Measurements from ENCODE around the gene FRG1.
"Not testable (repeated sequence)": the region's sequence is repeated elsewhere in the genome, so short reads cannot be mapped to it uniquely, and the experiment has no call there.

The FRG1 gene

DNA sequence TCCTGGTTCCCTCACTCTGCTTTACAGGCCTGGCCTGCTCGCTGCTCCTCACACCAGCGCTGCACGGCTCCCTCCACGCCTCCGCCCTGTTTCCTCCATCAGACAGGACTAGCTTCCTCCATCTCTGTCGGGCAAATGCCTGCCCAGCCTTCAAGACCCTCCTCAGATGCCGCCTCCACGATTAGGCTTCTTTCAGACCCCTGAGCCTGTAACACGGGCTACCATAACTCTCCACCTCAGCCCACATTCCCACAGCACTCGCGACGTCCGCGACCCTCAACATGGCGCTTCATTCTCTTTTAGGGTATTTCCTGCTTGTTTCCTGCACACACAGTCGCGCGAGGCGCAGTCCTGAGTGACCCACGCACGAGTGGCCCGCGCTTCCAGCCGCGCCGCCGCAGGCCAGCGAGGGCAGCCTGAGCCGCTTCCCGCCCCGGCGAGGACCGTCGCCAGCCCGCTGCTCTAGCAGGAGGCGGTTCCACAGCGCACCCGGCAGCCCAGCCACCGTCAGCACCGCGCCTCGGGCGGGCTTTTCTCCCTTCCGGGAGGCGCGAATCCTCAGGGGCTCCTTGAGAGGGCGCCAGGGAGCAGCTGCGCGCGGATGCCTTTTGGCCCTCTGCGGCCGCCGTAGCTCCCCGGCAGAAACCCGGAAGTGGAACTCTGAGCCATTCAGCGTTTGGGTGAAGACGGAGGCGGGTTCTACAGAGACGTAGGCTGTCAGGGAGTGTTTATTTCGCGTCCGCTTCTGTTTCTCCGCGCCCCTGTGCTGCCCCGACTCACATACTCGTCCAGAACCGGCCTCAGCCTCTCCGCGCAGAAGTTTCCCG lies at the start of gene FRG1:
TSS of gene FRG1 (plus strand) at position 695 of the 827 bp plus-strand sequence. CDS start 138 bp downstream, outside the sequence.
- DNase-seq (ENCODE audit: low read depth) = peak; percentile 88

GRCh38 chr4:189897667-189898066 lies 43.0 kb upstream of the FRG1 start:
- no peak for DNase-seq (ENCODE audit: low read depth)

GRCh38 chr4:189899481-189900015 lies 41.1 kb upstream of the FRG1 start:
- DNase-seq (ENCODE audit: low read depth) = not testable (repeated sequence)

- peak; percentile 44 for DNase-seq (ENCODE audit: low read depth)
Measured at GRCh38 chr4:189904420-189905027, 36.1 kb upstream of the FRG1 start.

DNA sequence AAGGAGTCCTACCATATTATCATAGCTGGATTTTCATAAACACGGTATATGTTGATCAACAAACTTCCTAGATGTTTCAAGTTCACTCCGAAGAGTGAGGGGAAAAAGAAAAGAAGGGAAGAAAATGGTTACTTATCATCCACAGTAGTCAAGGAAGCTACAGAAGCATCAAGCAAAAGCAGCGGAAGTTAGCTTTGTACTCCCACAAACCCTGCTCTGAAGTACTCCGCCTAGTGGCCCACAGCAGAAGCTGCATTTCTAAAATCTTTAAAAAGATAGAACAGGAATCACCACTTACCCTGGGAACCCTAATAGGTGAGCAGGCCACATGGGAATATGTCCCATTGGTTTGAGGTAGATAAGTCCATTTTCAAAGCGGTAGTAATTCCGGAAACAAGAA lies 28.5 kb upstream of the FRG1 start:
- no peak for DNase-seq (ENCODE audit: low read depth)

- DNase-seq (ENCODE audit: low read depth) = no peak
Measured at GRCh38 chr4:189917161-189917891, 23.3 kb upstream of the FRG1 start.

DNA sequence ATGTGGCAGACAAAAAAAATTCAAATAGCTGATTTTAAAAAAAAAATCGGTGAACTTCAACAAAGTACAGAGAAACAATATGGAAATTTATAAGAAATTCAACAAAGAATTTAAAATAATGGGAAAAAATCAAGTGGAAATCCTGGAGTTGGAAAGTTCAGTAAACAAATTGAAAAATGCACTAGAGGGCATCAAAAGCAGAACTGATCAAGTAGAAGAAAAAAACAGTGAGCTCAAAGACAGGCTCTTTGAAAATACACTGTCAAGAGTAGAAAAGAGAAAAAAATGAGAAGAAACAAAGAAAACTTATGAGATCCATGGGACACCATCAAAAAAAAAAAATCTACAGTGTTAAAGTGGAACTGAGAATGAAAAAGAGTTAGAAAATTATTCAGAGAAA lies 19.6 kb upstream of the FRG1 start:
- no peak for DNase-seq (ENCODE audit: low read depth)

DNA sequence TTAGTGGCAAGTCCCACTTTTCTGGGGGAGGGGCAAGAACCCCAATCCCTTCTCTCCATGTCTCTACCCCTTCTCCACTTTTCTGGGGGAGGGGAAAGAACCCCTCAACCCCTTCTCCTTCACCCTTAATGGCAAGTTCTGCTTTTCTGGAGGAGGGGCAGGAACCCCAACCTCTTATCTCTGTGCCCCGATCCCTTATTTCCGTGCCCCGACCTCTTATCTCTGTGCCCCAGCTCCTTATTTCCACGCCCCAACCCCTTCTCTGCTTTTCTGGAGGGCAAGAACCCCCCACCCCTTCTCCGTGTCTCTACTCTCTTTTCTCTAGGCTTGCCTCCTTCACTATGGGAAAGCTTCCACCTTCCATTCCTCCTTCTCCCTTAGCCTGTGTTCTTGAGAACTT lies 13.9 kb upstream of the FRG1 start:
- DNase-seq (ENCODE audit: low read depth) = not testable (repeated sequence)

DNA sequence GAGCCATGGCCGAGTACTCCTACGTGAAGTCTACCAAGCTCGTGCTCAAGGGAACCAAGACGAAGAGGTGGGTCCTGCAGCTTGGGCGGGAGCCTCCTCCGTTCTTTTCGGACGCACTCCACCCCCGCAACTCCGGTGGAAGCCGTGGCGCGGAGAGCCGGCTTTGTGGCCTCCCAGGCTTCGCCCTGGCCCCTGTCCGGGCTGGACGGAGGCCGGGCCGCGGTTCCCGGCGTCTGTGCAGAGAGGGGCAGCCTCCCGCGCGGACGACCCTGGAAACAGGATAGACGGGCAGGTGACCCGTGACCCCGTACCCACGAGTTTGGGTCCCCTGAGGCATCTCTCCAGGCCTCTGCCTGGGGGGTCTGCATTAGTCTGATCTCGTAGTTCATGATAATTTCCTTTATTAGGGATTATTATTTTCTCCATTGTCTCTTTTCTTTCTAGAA lies 356 bp downstream of the FRG1 start:
- DNase-seq (ENCODE audit: low read depth) = no peak

DNA sequence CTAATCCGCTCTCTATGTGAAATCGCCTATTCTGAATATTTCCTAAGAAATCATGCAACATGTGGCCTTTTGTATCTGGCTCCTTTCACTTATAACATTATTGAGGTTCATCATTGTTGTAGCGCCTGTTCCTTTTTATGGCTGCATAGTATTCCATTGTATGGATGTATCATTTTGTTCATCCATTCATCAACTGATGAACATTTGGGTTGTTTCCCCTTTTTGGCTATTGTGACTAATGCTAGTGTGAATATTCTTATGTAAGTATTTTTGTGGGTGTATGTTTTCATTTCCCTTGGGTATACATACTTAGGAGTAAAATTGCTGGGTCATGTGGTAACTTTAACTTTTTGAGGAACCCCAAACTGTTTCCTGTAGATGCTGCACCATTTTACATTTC lies 1.7 kb downstream of the FRG1 start:
- not testable (repeated sequence) for DNase-seq (ENCODE audit: low read depth)

- not testable (repeated sequence) for DNase-seq (ENCODE audit: low read depth)
Measured at GRCh38 chr4:189944077-189944476, 3.4 kb downstream of the FRG1 start.

GRCh38 chr4:189946906-189947305 lies 6.2 kb downstream of the FRG1 start:
- DNase-seq (ENCODE audit: low read depth) = not testable (repeated sequence)

DNA sequence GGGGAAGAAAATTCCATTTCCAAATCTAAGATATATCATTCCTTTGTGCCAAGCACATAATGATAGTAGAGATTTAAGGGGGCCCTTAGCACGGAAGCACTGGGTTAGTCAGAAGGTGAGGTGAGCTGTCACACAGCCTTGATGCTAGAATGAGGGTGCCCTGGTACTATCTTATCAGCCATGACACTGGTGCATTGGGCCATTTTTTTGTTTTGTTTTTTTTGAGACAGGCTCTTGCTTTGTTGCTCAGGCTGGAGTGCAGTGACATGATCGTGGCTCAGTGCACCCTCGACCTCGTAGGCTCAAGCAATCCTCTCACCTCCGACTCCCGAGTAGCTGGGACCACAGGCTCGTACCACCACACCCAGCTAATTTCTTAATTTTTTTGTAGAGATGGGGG lies 7.8 kb downstream of the FRG1 start:
- not testable (repeated sequence) for DNase-seq (ENCODE audit: low read depth)

DNA sequence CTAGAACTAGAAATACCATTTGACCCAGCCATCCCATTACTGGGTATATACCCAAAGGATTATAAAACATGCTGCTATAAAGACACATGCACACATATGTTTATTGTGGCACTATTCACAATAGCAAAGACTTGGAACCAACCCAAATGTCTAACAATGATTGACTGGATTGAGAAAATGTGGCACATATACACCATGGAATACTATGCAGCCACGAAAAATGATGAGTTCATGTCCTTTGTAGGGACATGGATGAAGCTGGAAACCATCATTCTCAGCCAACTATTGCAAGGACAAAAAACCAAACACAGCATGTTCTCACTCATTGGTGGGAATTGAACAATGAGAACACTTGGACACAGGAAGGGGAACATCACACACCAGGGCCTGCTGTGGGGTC lies 28.6 kb downstream of the FRG1 start:
- DNase-seq (ENCODE audit: low read depth) = not testable (repeated sequence)

DNA sequence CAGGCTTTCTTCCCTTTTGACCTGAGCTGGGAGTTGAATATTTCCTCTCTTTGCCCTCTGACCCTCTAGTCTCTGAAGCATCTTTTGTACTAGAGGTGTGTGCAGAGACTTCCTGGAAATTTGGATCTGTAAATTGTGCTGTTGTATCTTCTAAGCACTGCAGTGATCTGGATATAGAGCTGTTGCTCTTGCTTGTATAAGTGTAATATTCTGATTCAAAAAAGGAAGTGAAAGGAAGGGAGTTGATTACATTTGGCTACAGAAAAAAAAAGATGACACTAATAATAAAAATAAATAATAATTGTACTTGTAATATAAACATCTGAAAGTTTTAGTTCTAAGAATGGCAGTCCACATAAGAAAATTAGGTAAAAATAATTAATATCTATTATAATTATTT lies 33.0 kb downstream of the FRG1 start:
- no peak for DNase-seq (ENCODE audit: low read depth)

DNA sequence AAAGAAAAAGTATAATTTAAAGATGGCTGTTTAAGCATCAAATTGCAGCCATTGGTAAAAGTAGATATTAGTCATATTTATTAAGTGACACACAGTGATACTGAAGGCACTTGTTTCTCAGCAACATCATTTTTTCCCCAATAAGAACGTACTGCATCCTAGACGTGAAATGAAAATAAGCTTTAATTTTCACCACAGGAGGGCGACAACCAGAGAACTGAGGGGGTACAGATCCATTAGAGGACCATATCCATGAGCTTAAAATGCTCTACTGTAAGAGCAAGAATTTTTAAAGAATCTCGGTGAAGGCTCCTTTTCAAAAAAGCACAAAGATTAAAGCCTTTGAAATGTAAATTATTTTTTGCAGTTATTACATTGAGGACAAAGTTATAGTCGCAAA lies 33.4 kb downstream of the FRG1 start:
- DNase-seq (ENCODE audit: low read depth) = no peak

GRCh38 chr4:189979196-189980047 lies 38.8 kb downstream of the FRG1 start:
- no peak for DNase-seq (ENCODE audit: low read depth)

- not testable (repeated sequence) for DNase-seq (ENCODE audit: low read depth)
Measured at GRCh38 chr4:189980292-189980691, 39.6 kb downstream of the FRG1 start.

GRCh38 chr4:189981970-189982369 lies 41.3 kb downstream of the FRG1 start:
- no peak for DNase-seq (ENCODE audit: low read depth)

DNA sequence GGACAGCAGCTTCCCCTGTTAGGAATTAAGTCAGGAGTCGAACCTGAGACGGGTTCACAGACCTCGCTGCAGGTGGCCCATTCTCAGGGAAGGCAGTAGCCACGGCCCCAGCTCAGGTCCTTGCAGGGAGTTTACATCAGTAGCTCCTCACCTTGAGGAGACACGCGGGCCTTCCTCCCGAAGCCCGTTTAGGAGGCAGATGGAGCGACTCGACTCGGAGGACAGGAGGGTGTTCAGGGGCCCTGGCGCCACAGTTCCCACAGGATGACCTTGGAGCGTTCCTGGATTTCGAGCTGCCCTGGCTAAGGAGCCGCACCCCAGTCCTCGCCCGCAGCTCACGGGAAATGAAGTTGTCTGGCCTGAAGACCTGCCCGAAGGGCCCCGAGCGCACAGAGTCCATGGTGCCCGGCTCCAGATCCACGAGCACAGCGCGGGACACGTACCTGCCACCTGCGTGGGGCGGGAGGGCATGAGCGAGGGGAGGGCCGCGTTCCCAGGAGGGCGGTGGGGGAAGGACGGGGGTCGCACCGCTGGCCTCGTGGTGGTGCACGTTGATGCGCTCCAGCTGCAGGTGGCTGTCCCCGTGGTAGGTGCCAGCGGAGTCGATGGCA lies 43.3 kb downstream of the FRG1 start:
- not testable (repeated sequence) for DNase-seq (ENCODE audit: low read depth)

- DNase-seq (ENCODE audit: low read depth) = not testable (repeated sequence)
Measured at GRCh38 chr4:189984661-189985060, 44.0 kb downstream of the FRG1 start.

All from stromal cell of bone marrow (primary cell).